MM.1S (cell line): ENCODE data around the gene TAP1.

Experiments
- DNase-seq: peaks from one replicate; pipeline ENCODE4 v3.0.0-alpha.2; 2015
- H2AFZ ChIP-seq: fragments of 300-600 bp; sonication (generic); 2 replicates; pipeline ENCODE4 v1.6.0; 2016; ENCODE audit warnings: antibody characterized with exemption, low read length
- H3F3A ChIP-seq: fragments of 300-600 bp; sonication (generic); 2 replicates; pipeline ENCODE4 v1.6.1; 2016; ENCODE audit warnings: mild to moderate bottlenecking, antibody characterized with exemption, low read length, moderate library complexity, mixed read lengths; ENCODE audit not compliant: insufficient read depth
- H3K27ac ChIP-seq: fragments of 300-600 bp; sonication (generic); 2 replicates; pipeline ENCODE4 v1.5.1; 2016; ENCODE audit warnings: mild to moderate bottlenecking, low read length
- H3K27me3 ChIP-seq: fragments of 300-600 bp; sonication (generic); replicated peaks from 2 replicates; pipeline ENCODE4 v1.6.0; 2016; ENCODE audit warnings: low read length; ENCODE audit not compliant: insufficient read depth
- H3K36me3 ChIP-seq: fragments of 300-600 bp; sonication (generic); replicated peaks from 2 replicates; pipeline ENCODE4 v1.6.1; 2016; ENCODE audit warnings: mild to moderate bottlenecking, low read length, mixed read lengths; ENCODE audit not compliant: insufficient read depth
- H3K4me1 ChIP-seq: fragments of 300-600 bp; sonication (generic); 2 replicates; pipeline ENCODE4 v1.6.1; 2016; ENCODE audit warnings: low read length, mixed read lengths
- H3K4me2 ChIP-seq: fragments of 300-600 bp; sonication (generic); 2 replicates; pipeline ENCODE4 v1.6.0; 2016; ENCODE audit warnings: low read depth, low read length
- H3K4me3 ChIP-seq: fragments of 300-600 bp; sonication (generic); 2 replicates; pipeline ENCODE4 v1.5.1; 2016; ENCODE audit warnings: low read length, mixed read lengths
- H3K79me2 ChIP-seq: fragments of 300-600 bp; sonication (generic); 2 replicates; pipeline ENCODE4 v1.6.1; 2016; ENCODE audit warnings: mixed run types, low read length, mixed read lengths
- H3K9ac ChIP-seq: fragments of 300-600 bp; sonication (generic); 2 replicates; pipeline ENCODE4 v1.6.1; 2016; ENCODE audit warnings: low read length, mixed read lengths
- H3K9me2 ChIP-seq: fragments of 300-600 bp; sonication (generic); replicated peaks from 2 replicates; pipeline ENCODE4 v1.6.1; 2016; ENCODE audit warnings: mild to moderate bottlenecking, low read length, mixed read lengths; ENCODE audit not compliant: insufficient read depth
- H3K9me3 ChIP-seq: fragments of 300-600 bp; sonication (generic); replicated peaks from 2 replicates; pipeline ENCODE4 v1.6.1; 2016; ENCODE audit warnings: mild to moderate bottlenecking, low read length, mixed read lengths; ENCODE audit not compliant: insufficient read depth
- H4K20me1 ChIP-seq: fragments of 300-600 bp; sonication (generic); 2 replicates; pipeline ENCODE4 v1.6.1; 2016; ENCODE audit warnings: mild to moderate bottlenecking, low read length, moderate library complexity, mixed read lengths; ENCODE audit not compliant: insufficient read depth
- CTCF ChIP-seq: fragments of 300-600 bp; sonication (generic); IDR thresholded peaks from 2 replicates; pipeline ENCODE4 v1.5.1; 2016; ENCODE audit warnings: antibody characterized with exemption, low read length, mixed read lengths
- EZH2 ChIP-seq: fragments of 300-600 bp; sonication (generic); optimal IDR thresholded peaks from 2 replicates; pipeline ENCODE3; 2017; ENCODE audit warnings: low read depth, mild to moderate bottlenecking, antibody characterized with exemption, low read length, mixed read lengths
- EZH2phosphoT487 ChIP-seq: fragments of 300-600 bp; sonication (generic); IDR thresholded peaks from 2 replicates; pipeline ENCODE4 v1.6.1; 2018; ENCODE audit warnings: antibody characterized with exemption, low read length

TAP1 gene

GRCh38 chr6:32799740-32800139 is 53.8 kb downstream of the TAP1 start:
- H3K4me3 ChIP-seq: no peak overlapping the region

GRCh38 chr6:32799168-32799567 is 54.3 kb downstream of the TAP1 start:
- Histone ChIP-seq H4K20me1 (no peaks in the 10 kb centered on the region), H3K4me3 (no peak overlapping the region), H3K4me1 (no peaks in the 10 kb centered on the region), H3K79me2 (no peaks in the 10 kb centered on the region), H3K36me3 (no peaks in the 10 kb centered on the region), H3K9me2 (no peaks in the 10 kb centered on the region), H2AFZ (no peak overlapping the region), H3F3A (no peaks in the 10 kb centered on the region), H3K9me3 (no peaks in the 10 kb centered on the region), H3K4me2 (no peak overlapping the region), H3K27ac (no peak overlapping the region), H3K9ac (no peak overlapping the region), H3K27me3 (peaks cover 12% of the 10 kb centered on the region; the same call in 1 of the 2 replicates)
- no peak for DNase-seq
- no peak for TF ChIP-seq CTCF
- TF ChIP-seq EZH2: no peak
- TF ChIP-seq EZH2phosphoT487: no peak

More at GRCh38 chr6:32799740-32800139, 53.8 kb downstream of the TAP1 start:
- no peak for TF ChIP-seq EZH2phosphoT487
- TF ChIP-seq CTCF: no peak
- no peak for TF ChIP-seq EZH2
- H3K4me1 ChIP-seq: no peaks in the 10 kb centered on the region
- no peaks in the 10 kb centered on the region for H3F3A ChIP-seq
- H2AFZ ChIP-seq: no peak overlapping the region
- H4K20me1 ChIP-seq: no peaks in the 10 kb centered on the region
- H3K9me3 ChIP-seq: no peaks in the 10 kb centered on the region
- no peak overlapping the region for H3K9ac ChIP-seq
- no peaks in the 10 kb centered on the region for H3K79me2 ChIP-seq
- no peaks in the 10 kb centered on the region for H3K9me2 ChIP-seq
- H3K36me3 ChIP-seq: no peaks in the 10 kb centered on the region
- no peak overlapping the region for H3K27ac ChIP-seq
- H3K27me3 ChIP-seq: peaks cover 6% of the 10 kb centered on the region; the same call in 1 of the 2 replicates
- no peak for DNase-seq
- no peak overlapping the region for H3K4me2 ChIP-seq

GRCh38 chr6:32796848-32797776 is 56.4 kb downstream of the TAP1 start:
- Histone ChIP-seq H3K9me3 (no peaks in the 10 kb centered on the region), H3K9ac (peak overlapping the region; percentile 37; the same call in 1 of the 2 replicates), H3K4me3 (peak overlapping the region; percentile 62), H3K4me2 (peak overlapping the region; percentile 94), H3K27ac (no peak overlapping the region), H3F3A (no peaks in the 10 kb centered on the region), H3K4me1 (no peaks in the 10 kb centered on the region), H3K79me2 (no peaks in the 10 kb centered on the region), H2AFZ (peak overlapping the region; percentile 83), H4K20me1 (no peaks in the 10 kb centered on the region), H3K9me2 (no peaks in the 10 kb centered on the region), H3K27me3 (peaks cover 14% of the 10 kb centered on the region; the same call in 1 of the 2 replicates), H3K36me3 (no peaks in the 10 kb centered on the region)
- peak; percentile 62 for DNase-seq
- no peak for TF ChIP-seq EZH2phosphoT487
- TF ChIP-seq EZH2: no peak
- peak; percentile 86 for TF ChIP-seq CTCF
